Esophagus squamous epithelium (tissue), 4 donors: ENCODE measurements around the gene GPR143.

ENCODE experiments used
- POLR2A ChIP-seq, 4 donors: fragments of 450-650 bp; IDR thresholded peaks; one replicate each; pipeline ENCODE4 v1.6.1; 2017; ENCODE audit warnings: antibody characterized with exemption in 4 of 4, mild to moderate bottlenecking in 4 of 4, moderate library complexity in 3 of 4
- TF ChIP-seq, protein P1 (sequence below), 6 experiments: fragments of 450-650 bp in 4 of 6; fragments of 200-600 bp in 2 of 6; sonication (generic) in 2 of 6; IDR thresholded peaks; one replicate each; pipeline ENCODE4 v1.5.1; 2016 to 2019; ENCODE audit warnings: antibody characterized with exemption in 6 of 6, mild to moderate bottlenecking in 4 of 6, moderate library complexity in 4 of 6

DNA sequence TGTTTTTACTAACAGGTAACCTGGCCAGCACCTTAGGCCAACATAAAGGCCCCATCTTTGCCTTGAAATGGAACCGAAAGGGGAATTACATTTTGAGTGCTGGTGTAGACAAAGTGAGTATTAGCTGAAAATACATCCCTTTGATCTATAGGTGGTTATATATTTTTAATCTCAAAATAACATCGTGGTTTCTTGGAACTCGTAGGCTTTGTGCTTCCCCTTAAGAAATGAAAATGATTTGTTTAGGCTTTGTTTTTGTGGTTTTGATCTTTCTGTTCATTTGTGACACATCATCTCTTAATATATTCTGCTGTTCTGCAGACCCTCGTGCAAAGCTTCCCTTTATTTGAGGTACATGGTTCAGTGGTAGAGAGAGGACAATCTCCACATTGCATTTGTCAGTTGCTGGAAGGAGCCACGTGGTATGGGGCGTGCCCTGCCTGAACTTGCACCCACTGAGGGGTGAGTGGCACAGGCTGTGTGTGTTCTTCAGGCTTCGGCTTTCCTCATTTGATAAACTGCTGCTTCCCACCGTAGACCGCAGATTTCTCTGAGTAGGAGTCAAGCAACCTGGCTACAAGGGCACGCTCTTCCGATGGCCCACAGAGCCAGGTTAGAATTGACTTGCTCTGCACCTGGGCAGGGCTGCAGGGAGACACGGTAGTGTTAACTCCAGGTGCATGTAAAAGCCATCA, 72.2 kb downstream of the GPR143 start:
- no peak for TF ChIP-seq POLR2A (IDR thresholded peaks at IDR 0.05)
- TF ChIP-seq, protein P1, sequence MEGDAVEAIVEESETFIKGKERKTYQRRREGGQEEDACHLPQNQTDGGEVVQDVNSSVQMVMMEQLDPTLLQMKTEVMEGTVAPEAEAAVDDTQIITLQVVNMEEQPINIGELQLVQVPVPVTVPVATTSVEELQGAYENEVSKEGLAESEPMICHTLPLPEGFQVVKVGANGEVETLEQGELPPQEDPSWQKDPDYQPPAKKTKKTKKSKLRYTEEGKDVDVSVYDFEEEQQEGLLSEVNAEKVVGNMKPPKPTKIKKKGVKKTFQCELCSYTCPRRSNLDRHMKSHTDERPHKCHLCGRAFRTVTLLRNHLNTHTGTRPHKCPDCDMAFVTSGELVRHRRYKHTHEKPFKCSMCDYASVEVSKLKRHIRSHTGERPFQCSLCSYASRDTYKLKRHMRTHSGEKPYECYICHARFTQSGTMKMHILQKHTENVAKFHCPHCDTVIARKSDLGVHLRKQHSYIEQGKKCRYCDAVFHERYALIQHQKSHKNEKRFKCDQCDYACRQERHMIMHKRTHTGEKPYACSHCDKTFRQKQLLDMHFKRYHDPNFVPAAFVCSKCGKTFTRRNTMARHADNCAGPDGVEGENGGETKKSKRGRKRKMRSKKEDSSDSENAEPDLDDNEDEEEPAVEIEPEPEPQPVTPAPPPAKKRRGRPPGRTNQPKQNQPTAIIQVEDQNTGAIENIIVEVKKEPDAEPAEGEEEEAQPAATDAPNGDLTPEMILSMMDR (IDR thresholded peaks at IDR 0.05) = no peak
